ENCODE measurements around the gene WDR70. TPM values are rescaled to one million over a fixed set of nuclear protein-coding genes. Genes with fewer than 3 reads are reported as not detected.

The WDR70 gene
- total RNA-seq, 1 donor from 2014 or later, result 17.8 TPM

GRCh38 chr5:37723162-37723961, 344.2 kb downstream of the WDR70 start:
- DNase-seq (no peak), ATAC-seq (ENCODE audit: poor library complexity) (no peak)
- intact Hi-C loops (cut with DNase I), result no loop called here

DNA sequence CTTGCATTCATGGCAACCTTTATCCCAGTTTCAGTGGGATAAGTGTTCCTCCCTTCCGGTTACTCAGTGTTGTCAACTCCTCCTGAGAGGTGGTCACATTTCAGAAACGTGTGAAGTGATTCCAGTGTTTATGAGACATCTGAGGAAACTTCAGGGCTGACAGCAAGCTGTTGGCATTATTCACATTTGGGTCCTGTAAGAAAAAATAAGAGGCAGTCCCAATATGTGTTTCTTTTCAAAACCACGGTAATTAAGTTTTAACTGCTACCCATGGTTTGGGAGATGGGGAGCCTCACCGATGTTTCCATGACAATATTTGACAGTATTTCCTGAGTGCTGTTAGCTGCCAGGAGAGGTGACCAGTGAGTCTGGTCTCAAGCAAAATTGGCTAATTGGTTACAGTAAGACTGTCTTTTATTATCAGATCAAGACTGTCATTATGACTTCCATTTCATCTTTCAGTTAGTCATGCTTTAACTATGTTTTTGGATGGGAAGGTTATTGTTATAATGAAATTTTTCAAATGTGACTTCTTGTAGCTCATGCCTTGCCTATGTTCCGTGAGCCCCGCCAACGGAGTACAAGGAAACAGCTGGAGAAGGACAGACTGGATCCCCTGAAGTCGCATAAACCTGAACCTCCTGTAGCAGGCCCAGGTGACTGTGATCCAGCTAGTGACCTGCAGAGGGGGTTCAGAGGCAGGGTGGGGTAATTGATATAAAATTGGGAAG, 345.4 kb downstream of the WDR70 start:
- intact Hi-C loops (cut with DNase I), result no loop called here
- ATAC-seq (ENCODE audit: poor library complexity) (no peak), DNase-seq (no peak)

- ATAC-seq (ENCODE audit: poor library complexity) (no peak), DNase-seq (no peak)
- intact Hi-C loops (cut with DNase I), result no loop called here
Observed at GRCh38 chr5:37725185-37725584, 346.1 kb downstream of the WDR70 start.

DNA sequence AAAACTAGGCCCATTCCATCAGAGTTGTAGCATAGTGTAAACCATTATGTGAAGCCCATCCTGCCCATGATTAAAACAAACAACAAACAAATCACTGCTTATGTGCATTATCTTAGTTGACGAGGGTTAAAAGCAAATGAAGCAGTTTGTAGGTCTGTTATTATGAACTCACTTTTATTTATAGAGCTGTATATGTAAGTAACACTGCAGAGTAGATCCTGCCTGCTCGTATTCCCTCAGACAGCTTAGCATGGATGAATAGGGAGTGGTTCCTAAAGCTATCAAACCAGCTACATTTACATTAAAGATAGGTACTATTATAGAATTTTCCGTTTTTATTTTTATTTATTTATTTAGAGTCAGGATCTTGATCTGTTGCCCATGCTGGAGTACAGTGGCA, 348.1 kb downstream of the WDR70 start:
- intact Hi-C loops (cut with DNase I), result no loop called here
- no peak for ATAC-seq (ENCODE audit: poor library complexity)

GRCh38 chr5:37730896-37731455, 351.9 kb downstream of the WDR70 start:
- intact Hi-C loops (cut with DNase I), result no loop called here
- ATAC-seq (ENCODE audit: poor library complexity) (no peak), DNase-seq (no peak)

More for the DNA sequence above, 348.1 kb downstream of the WDR70 start:
- no peak for DNase-seq

GRCh38 chr5:37734114-37734513, 355.0 kb downstream of the WDR70 start:
- intact Hi-C loops (cut with DNase I), result no loop called here
- ATAC-seq (ENCODE audit: poor library complexity), result no peak
- DNase-seq, result no peak

DNA sequence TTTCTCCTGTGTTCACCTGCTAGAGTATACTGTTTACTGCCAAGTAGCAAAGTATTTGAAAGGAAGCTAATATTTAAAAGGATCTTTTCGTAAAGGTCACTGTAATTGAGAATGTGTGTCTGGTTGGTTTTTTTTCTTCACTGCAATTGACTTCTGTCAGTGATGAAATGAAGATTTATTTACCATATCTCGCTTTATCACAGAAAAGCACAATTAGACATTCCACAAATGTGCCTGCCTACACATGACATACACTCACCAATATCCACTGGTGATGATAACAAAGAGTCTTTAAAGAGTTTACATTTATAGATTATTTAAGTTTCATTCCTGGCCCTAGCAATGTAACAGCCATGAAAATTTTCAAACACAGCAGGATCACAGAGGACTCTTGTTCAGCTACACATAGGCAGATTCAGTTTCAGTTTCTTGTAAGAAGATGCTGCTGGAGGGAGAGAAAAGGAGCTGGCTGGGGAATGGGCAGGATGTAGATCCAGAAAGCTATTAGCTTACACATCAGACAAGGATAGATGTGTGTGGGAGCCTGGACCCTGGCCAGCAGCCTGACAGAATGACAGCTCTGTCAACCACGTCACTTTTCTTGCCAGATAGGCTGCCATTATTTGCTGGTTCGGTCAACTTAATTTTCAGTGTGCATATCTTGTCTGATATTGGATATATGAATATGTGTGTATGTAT, 356.7 kb downstream of the WDR70 start:
- ATAC-seq (ENCODE audit: poor library complexity) (no peak), DNase-seq (peak; percentile 38)
- intact Hi-C loops (cut with DNase I), result no loop called here

- intact Hi-C loops (cut with DNase I), result no loop called here
- ATAC-seq (ENCODE audit: poor library complexity) (no peak), DNase-seq (no peak)
Observed at GRCh38 chr5:37736397-37736796, 357.3 kb downstream of the WDR70 start.

DNA sequence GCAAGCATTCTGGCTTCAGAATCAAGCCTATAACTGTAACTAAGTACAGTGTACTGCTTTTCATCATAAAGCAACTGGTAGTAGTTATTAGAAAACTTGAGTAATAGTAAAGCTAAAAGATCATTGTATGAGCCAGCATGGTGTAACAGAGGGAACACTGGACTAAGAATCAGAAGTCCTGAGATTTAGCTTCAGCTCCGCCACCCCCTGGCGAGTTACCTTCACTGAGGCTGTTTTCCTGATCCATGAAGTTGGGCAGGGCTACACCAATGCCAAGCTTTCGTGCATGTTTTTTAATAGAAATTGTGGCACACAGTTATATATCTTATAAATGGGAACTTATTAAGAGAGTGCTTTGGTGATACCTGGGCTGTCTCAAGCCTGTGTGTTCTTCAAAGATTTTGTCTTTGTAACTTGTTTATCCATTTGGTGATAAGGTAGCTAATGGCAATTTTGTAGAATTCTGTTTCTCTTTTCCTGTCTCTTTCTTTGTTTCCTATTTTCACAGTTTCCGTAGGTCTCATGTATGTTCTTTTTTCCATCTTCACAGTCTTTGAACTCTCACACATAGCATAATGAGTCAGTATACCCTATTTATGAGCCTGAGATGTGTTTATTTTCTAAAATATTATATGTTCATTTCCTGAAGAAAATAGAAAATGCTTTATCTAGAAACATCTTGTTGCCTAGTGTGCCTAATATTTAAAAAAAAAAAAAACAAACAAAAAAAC, 358.4 kb downstream of the WDR70 start:
- no peak for DNase-seq
- intact Hi-C loops (cut with DNase I), result no loop called here
- ATAC-seq (ENCODE audit: poor library complexity), result no peak

- intact Hi-C loops (cut with DNase I), result no loop called here
Observed at GRCh38 chr5:37738057-37738691, 359.1 kb downstream of the WDR70 start.

GRCh38 chr5:37738865-37739488, 359.9 kb downstream of the WDR70 start:
- DNase-seq (no peak), ATAC-seq (ENCODE audit: poor library complexity) (no peak)
- intact Hi-C loops (cut with DNase I), result no loop called here

More at GRCh38 chr5:37738057-37738691, 359.1 kb downstream of the WDR70 start:
- ATAC-seq (ENCODE audit: poor library complexity) (no peak), DNase-seq (no peak)

GRCh38 chr5:37739817-37740261, 360.7 kb downstream of the WDR70 start:
- ATAC-seq (ENCODE audit: poor library complexity), result peak; percentile 91
- intact Hi-C loops (cut with DNase I), result no loop called here
- no peak for DNase-seq

DNA sequence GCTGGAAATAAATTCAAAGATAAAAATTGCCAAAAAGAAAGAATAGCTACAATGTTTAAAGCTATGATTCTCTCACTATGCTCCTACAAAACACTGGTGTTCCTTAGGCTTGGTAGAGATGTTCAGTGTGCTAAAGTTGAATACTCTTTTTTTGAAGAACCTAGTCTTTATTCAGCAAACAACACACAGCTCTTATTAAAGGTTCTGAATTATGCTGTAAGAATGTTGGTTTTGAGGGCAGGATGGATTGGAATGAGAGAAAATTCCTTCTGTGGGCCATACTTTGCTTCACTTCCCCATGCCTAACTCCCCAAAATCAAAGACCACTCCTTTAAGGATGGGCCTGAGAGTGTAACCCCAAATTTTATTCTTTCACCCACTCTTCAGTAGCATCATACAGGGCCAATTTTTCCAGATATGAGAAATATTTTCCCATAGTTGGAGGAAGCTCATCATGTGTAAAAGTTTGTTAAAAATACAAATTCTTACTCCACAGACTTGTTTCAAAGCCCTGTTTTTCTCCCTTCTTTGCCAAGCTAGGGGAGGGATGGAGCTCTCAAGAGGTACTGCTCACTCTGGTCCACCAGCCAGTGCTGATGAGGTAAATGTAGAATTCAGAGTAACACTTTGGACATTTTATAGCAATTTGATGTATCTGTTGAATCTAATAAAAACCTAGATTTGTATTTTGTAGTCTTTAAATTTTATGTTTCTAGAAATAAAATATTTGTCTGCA, 361.4 kb downstream of the WDR70 start:
- no peak for DNase-seq
- intact Hi-C loops (cut with DNase I), result no loop called here
- ATAC-seq (ENCODE audit: poor library complexity), result peak; percentile 12

DNA sequence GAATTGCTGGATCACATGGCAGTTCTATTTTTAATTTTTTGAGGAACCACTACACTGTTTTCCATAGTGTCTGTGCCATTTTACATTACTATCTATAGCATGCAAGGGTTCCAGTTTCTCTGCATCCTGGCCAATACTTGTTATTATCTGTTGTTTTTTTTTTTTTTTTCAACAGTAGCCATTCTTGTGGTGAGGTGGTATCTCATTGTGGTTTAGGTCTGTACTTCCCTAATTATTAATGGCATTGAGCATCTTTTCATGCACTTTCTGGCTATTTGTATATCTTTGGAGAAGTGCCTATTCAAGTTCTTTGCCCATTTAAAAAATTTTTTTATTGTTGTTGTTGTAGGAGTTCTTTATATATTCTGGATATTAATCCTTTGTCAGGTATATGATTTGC, 363.0 kb downstream of the WDR70 start:
- intact Hi-C loops (cut with DNase I), result no loop called here
- ATAC-seq (ENCODE audit: poor library complexity), result no peak
- DNase-seq, result no peak

DNA sequence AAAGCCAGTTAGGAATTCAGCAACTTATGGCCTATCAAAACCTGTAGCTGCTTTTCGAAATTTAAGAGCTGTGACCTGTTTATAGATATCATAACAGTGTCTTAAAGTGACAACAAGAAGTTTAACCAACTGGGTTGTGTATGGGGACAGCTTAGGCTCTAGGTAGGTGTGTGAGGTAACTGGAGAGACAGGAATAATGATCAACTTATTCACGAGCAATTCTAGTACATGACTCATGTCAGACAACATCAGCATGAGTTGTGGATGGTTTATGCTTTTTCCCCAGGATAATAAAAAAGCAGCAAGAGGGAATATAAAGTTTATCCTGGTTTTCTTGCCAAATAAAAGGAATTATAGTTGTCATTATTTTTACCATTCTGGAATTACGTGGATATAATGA, 372.1 kb downstream of the WDR70 start:
- intact Hi-C loops (cut with DNase I), result no loop called here
- DNase-seq (no peak), ATAC-seq (ENCODE audit: poor library complexity) (no peak)

GRCh38 chr5:37754976-37755375, 375.9 kb downstream of the WDR70 start:
- DNase-seq, result no peak
- intact Hi-C loops (cut with DNase I), result no loop called here
- no peak for ATAC-seq (ENCODE audit: poor library complexity)

DNA sequence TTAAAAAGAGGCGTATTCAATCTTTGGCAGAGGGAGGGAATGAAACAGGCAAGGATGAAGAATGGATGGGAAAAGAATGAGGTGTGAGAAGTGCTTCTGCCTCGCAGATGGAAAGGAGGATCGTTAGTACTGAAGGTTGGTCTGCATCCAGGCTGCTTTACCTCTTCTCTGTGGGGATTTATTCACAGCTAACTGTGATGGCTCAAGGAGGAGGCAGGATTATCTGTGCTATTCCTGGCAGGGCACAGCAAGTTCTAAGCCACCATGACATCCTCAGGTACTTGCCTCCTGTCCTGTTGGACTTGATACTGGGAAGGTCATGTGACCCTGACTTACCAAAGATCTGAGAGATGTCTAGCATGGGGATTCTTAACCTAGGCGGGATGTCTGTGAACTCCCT, 376.5 kb downstream of the WDR70 start:
- no peak for DNase-seq
- no peak for ATAC-seq (ENCODE audit: poor library complexity)
- intact Hi-C loops (cut with DNase I), result no loop called here
